ENCODE data around the gene ACIN1. TPM values are rescaled to one million over a fixed set of nuclear protein-coding genes. Genes with fewer than 3 reads are reported as not detected.
A peak's percentile ranks its signal among the peaks of the same experiment; 100 is the strongest.

ACIN1 gene
- total RNA-seq, 1 experiment from 2014 or later = 333 TPM

GRCh38 chr14:23125933-23126524 is 31.1 kb upstream of the ACIN1 start:
- Histone ChIP-seq H3K79me2 (ENCODE audit: insufficient read depth, low read length) (no peaks in the 10 kb centered on the region), H3K27ac (ENCODE audit: insufficient read length, low read depth, low read length) (no peak overlapping the region), H3K79me1 (ENCODE audit: insufficient read depth, low read depth, low read length, poor library complexity, severe bottlenecking) (no peaks in the 10 kb centered on the region), H4K20me1 (ENCODE audit: control insufficient read depth, insufficient read depth, insufficient read length) (no peaks in the 10 kb centered on the region), H3K23ac (ENCODE audit: insufficient read length, low read depth, low read length) (no peak overlapping the region), H2AK5ac (ENCODE audit: insufficient read length, low read length) (no peak overlapping the region), H3T11ph (ENCODE audit: low read length) (no peak overlapping the region), H4K91ac (ENCODE audit: insufficient read length, low read depth, low read length) (no peak overlapping the region), H2BK20ac (ENCODE audit: low read depth, low read length, poor library complexity, severe bottlenecking) (no peak overlapping the region), H3K14ac (ENCODE audit: insufficient read depth, low read length) (no peak overlapping the region; the same call in 1 of the 2 replicates), H2AFZ (ENCODE audit: low read length) (no peak overlapping the region), H2BK5ac (ENCODE audit: insufficient read length, low read length) (no peak overlapping the region), H3K4ac (ENCODE audit: low read depth, low read length) (no peak overlapping the region), H2BK15ac (ENCODE audit: low read depth, low read length) (no peak overlapping the region), H4K5ac (ENCODE audit: insufficient read length, low read depth, low read length) (no peak overlapping the region), H3K9ac (ENCODE audit: extremely low read depth, insufficient read length, low read length) (no peak overlapping the region), H3K4me2 (ENCODE audit: insufficient read depth, insufficient read length, low read length) (no peak overlapping the region), H2BK12ac (ENCODE audit: insufficient read length, low read depth, low read length) (no peak overlapping the region), H3K56ac (ENCODE audit: insufficient read length, low read depth, low read length) (no peak overlapping the region), H3K23me2 (ENCODE audit: insufficient read length, low read depth, low read length, poor library complexity, severe bottlenecking) (no peaks in the 10 kb centered on the region), H3K18ac (ENCODE audit: insufficient read length, low read depth, low read length) (no peak overlapping the region), H3K9me3 (ENCODE audit: control insufficient read depth, low read depth, low read length) (no peaks in the 10 kb centered on the region), H3K27me3 (ENCODE audit: insufficient read depth, low read length) (peaks cover 1% of the 10 kb centered on the region; the same call in 1 of the 2 replicates), H3K4me1 (ENCODE audit: insufficient read depth, low read length) (peaks cover 8% of the 10 kb centered on the region), H4K8ac (replicated peaks; ENCODE audit: insufficient read length, low read depth, low read length) (no peak overlapping the region), H2BK120ac (ENCODE audit: low read depth, low read length, poor library complexity, severe bottlenecking) (no peak overlapping the region)
- Mint-ChIP-seq H3K4me1 (peaks cover 36 to 37% of the 10 kb centered on the region in 2 experiments), H3K27ac (peak overlapping the region; percentile 7 to 69 (median 40); a peak in 3 of 7 replicates), H3K27me3 (ENCODE audit: low read depth) (peaks cover 2% of the 10 kb centered on the region; the same call in 1 of the 2 replicates), H3K9me3 (no peaks in the 10 kb centered on the region), H3K36me3 (ENCODE audit: insufficient read depth in 1 of 3, low read depth in 3 of 3) (peaks cover 29 to 42% (median 41%) of the 10 kb centered on the region in 3 experiments; a peak in 6 of 7 replicates), H3K4me3 (no peak overlapping the region; a peak in 1 of 5 replicates)
- TF ChIP-seq, protein P1, sequence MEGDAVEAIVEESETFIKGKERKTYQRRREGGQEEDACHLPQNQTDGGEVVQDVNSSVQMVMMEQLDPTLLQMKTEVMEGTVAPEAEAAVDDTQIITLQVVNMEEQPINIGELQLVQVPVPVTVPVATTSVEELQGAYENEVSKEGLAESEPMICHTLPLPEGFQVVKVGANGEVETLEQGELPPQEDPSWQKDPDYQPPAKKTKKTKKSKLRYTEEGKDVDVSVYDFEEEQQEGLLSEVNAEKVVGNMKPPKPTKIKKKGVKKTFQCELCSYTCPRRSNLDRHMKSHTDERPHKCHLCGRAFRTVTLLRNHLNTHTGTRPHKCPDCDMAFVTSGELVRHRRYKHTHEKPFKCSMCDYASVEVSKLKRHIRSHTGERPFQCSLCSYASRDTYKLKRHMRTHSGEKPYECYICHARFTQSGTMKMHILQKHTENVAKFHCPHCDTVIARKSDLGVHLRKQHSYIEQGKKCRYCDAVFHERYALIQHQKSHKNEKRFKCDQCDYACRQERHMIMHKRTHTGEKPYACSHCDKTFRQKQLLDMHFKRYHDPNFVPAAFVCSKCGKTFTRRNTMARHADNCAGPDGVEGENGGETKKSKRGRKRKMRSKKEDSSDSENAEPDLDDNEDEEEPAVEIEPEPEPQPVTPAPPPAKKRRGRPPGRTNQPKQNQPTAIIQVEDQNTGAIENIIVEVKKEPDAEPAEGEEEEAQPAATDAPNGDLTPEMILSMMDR (conservative IDR thresholded peaks at IDR 0.05) = no peak
- no peak for DNase-seq
- no CpG with 5 or more reads among the region's 9 CpGs for WGBS (ENCODE audit: extremely low coverage, insufficient read length, low lambda C conversion rate)
